Renal cortical epithelial cell (primary cell): ENCODE results near the gene OPCML. TPM values are rescaled to one million over a fixed set of nuclear protein-coding genes. Genes with fewer than 3 reads are reported as not detected.

Experiments used
- DNase-seq: peaks from one replicate; pipeline ENCODE4 v3.0.0-alpha.2; 2011; ENCODE audit warnings: low read depth
- total RNA-seq: library from RNA; depleted of rRNA; stranded (reverse); fragments of >200 nt; gene quantifications from 2 replicates; pipeline ENCODE4 v1.2.3, GENCODE V29; 2014

OPCML gene
- total RNA-seq, 1 donor from 2014 or later: not detected

GRCh38 chr11:133133606-133134005, 398.7 kb downstream of the OPCML start:
- DNase-seq: no peak

- no peak for DNase-seq
Observed at GRCh38 chr11:133133050-133133449, 399.3 kb downstream of the OPCML start.

- DNase-seq: no peak
Observed at GRCh38 chr11:133127741-133128140, 404.6 kb downstream of the OPCML start.

- no peak for DNase-seq
Observed at GRCh38 chr11:133123796-133124195, 408.5 kb downstream of the OPCML start.

DNA sequence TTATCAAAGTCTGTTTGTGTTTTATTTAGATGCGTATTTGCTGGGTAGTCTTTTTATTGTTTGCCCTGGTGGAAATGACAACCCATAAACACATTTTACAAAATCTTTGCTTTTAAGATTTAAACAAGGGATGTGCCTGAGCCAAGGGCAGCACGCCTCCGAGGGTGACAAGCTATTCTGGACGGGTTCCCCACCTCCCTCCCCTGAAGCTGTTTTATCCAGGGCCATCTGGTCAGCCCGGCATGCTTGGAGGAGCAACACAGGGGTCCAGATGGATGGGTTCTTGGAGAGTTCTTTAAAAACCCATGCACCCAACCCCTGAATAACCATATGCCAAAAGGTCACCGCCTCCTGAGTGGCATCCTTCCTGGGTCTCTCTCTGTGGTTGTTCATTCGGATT, 408.9 kb downstream of the OPCML start:
- DNase-seq: no peak

- no peak for DNase-seq
Observed at GRCh38 chr11:133122256-133122655, 410.0 kb downstream of the OPCML start.

- no peak for DNase-seq
Observed at GRCh38 chr11:133118563-133119268, 413.6 kb downstream of the OPCML start.

DNA sequence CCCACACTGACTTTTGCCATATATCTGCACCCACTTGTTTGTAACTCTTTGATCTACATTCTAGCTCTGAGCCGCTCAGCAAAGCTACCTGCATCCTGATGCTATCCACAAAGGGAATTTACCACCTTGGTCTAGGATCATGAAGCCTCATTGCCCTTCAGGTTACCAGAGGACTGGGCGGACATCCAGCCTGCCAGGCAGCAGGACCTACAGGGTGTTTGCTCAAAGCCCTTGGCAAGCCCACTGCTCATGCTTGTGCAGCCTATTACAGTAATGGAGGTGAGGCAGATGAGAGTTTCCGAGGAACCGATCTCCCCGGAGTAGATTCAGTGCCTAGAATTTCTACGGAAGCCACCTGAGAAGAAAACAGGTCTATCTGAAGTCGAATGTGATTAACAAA, 417.2 kb downstream of the OPCML start:
- no peak for DNase-seq

DNA sequence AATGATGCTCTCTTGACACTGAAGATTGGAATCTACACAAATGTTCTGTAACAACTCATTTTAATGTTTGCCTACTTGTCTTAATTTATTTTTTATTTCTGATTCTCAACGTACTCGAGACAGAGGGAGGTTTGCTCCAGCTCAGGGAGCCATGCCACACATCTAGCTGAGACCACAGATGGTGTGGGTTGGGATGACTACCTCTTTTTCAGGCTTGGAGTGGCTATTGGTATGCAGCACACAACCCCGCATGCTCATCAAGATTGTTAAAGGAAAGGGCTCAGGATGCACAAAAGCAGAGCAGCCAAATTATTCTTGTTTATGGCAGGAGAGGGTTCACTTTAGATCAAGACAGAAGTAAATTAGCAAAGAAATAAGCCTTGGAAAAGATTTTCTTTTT, 424.5 kb downstream of the OPCML start:
- DNase-seq: no peak

GRCh38 chr11:133107136-133107535, 425.2 kb downstream of the OPCML start:
- DNase-seq: no peak

DNA sequence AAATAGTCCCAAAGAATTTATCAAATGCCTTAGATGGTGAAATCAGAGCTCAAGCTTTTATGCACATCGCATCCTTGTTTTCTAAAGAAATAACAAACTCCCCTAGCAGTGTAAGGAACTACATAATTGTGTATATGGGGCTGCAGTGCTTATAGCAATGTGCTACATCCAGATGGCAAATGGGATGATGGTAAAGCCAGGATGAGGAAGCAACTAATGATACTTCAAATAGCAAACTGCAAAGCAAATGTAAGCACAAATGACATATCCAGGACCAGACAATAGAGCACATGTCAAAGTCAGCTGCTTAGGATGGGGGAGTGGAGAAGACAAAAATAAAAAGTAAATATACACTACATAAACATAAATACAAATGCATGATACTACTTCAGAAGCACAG, 425.9 kb downstream of the OPCML start:
- DNase-seq: no peak

GRCh38 chr11:133104009-133104744, 428.1 kb downstream of the OPCML start:
- no peak for DNase-seq

GRCh38 chr11:133096981-133097380, 435.3 kb downstream of the OPCML start:
- DNase-seq: no peak

GRCh38 chr11:133086518-133086917, 445.8 kb downstream of the OPCML start:
- DNase-seq: no peak

- peak; percentile 3 for DNase-seq
Observed at GRCh38 chr11:133082841-133083488, 449.3 kb downstream of the OPCML start.

DNA sequence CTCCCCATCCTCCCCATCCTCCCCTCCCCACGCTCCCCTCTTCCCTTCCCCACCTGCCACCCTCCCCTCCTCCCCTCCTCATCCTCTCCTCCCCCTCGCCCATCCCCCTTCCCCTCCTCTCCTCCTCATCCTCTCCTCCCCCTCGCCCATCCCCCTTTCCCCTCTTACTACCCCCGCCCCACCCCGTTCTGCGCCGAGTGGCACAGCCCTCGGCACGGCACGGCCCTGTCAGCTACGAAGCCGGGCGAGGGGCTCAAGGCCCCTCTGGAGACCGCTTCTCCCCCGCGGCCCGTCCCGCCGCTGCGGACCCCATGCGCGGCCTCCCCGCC, 449.9 kb downstream of the OPCML start:
- DNase-seq: no peak

DNA sequence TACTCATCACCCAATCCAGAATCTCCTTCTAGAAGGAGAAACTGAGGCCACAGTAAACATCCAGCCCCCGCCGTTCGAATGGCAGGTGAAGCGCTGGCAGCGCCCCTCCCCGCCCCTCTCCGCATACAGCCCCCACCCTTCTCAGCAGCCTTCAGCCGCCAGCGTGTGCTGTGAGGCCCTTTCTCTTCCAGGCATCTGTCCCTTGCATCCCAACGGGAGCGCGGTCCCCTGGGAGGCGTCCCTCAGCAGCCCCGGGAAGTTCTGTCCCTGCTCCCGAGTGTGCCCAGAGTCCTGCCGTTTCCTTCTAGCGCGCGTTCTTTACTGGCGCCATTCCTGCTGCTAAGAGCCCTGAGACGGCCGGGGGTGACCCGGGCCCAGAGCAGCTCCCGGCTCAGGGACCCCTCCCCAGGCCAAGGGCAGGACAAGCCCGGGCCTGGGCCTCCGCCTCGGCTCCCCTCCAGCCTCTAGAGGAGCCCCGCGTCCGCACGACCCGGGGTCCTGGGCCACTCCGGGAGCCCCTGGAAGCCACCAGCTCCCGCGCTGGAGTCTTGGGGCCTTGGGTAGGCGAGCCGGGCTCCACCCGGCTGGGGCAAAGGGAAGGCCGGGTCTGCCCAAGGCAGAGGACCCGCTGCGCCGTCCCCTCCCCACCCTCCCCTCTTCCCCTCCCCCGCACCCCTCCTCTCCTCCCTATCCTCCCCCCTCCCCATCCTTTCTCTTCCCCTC, 450.4 kb downstream of the OPCML start:
- no peak for DNase-seq

DNA sequence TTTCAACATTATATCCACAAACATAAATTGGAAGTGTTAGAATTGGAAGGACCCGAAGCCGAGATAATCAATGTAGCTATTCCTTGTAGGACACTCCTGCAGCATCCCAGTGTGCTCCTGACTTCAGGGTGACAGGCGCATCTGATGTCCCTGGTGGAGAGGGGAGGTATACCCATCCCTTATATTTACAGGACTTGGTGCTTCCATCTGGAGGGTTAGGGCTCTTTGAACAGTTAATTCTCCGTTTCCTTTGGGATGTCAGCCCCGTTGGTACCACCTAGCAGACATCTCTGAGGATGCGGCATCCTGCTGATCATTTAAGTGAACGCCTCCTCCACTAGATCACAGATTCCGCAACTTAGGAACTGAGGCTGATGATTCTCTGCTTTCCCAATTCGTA, 451.3 kb downstream of the OPCML start:
- DNase-seq: no peak

- DNase-seq: peak; percentile 21
Observed at GRCh38 chr11:133078591-133079404, 453.5 kb downstream of the OPCML start.

DNA sequence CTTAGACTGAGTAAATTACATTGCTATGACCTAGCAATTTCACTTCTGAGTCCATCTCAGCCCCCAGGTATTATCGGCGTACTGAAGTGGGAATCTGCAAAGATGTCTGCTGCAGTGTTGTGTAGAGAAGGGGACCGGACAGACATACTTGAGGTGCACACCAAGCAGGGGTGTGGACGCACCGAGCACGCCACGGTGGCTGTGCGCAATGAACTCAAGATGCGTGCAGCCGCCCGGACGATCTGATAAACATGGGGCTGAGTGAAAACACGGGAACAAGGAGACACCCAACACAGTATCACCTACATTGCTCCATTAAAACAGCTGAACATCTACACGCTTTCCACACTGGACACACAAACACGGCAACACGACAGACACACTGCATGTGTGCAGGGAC, 454.3 kb downstream of the OPCML start:
- no peak for DNase-seq

DNA sequence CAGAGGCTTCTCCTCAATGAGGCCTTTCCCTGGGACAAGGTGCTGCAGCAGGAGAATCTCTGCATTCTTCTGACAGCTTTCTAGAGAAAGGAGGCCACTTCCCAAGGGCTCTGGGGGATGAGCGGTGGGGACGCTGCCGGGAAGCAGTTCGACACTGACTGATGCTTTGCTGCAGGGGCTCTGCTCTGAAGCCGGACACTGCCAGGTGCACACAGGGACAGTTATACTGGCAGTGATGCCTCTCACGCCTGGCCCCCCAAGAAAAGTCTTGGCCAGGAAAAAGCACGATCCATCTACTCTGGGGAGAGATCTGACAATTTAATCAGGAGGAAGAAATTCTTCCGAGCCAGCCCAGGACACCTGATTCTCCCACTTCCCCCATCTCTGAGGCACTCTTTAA, 456.9 kb downstream of the OPCML start:
- DNase-seq: no peak
